ENCODE measurements around the gene NAXD.

The NAXD gene

DNA sequence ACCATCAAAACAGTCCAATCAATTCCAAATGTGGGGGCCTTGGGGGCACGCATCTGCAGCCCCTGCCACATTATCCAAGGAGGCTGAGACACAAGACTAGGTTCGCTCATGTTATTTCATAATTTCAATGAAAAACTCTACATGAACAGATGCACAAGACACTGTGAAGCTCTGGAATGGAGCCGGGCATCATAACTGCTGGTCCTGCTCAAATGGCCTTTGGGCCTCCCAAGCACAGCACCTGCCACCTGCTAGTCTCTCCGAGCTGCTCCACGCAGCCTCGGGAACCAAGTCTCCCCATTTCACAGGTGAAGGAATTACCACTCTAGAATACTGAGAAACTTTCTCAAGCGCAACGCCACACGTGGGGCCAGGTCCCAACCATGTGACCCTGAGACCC, 73.7 kb downstream of the NAXD start:
- Histone ChIP-seq H3K27ac (ENCODE audit: low read length) (no peak overlapping the region), H3K36me3 (ENCODE audit: control insufficient read depth, insufficient read depth, low read length) (0 out of 2 replicates have a peak, but pooled peaks cover 4% of the 10 kb centered on the region), H3K4me1 (ENCODE audit: control insufficient read depth, insufficient read depth, low read length) (no peaks in the 10 kb centered on the region), H3K4me3 (ENCODE audit: low read length) (no peak overlapping the region; the same call in 1 of the 2 replicates), H3K9me3 (ENCODE audit: control insufficient read depth, insufficient read depth, low read length) (no peaks in the 10 kb centered on the region), H3K27me3 (ENCODE audit: control insufficient read depth, insufficient read depth, low read length) (no peaks in the 10 kb centered on the region)
- no peak for DNase-seq (ENCODE audit: low read depth, low spot score)
- no CpG with 5 or more reads among the region's 9 CpGs for WGBS (ENCODE audit: insufficient coverage, insufficient read length)

Data from iPS DF 6.9 (cell line).